ENCODE data around the gene RBBP6.
A peak's percentile ranks its signal among the peaks of the same experiment; 100 is the strongest.

RBBP6 gene

GRCh38 chr16:24534620-24535019, 4.7 kb upstream of the RBBP6 start:
- no peak for DNase-seq (ENCODE audit: low read depth in 1 of 2, low spot score in 1 of 2)
- Histone ChIP-seq H3K27ac (replicated peaks) (no peak overlapping the region), H3K27me3 (ENCODE audit: insufficient read depth, poor library complexity, severe bottlenecking) (no peaks in the 10 kb centered on the region), H3K4me3 (replicated peaks; ENCODE audit: insufficient read depth, low read length) (no peak overlapping the region)
- TF ChIP-seq CTCF (IDR thresholded peaks at IDR 0.05; ENCODE audit: insufficient read depth, low read length), result no peak

DNA sequence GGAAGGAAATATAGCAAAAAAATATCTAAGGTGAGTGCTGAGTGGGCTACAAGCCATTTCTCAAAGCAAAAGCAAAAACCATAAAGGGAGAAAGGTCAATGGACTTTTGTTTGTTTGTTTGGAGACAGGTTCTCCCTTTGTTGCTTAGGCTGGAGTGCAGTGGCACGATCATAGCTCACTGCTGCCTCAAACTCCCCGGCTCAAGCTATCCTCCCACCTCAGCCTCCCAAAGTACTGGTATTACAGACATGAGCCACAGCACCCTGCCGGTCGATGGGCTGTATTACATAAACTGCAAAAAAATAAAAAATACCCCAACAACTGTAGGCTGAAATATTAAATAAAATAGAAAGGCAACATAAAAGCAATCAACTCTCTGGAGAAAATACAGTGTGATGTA, 3.5 kb upstream of the RBBP6 start:
- Histone ChIP-seq H3K4me3 (replicated peaks; ENCODE audit: insufficient read depth, low read length) (no peak overlapping the region), H3K27ac (replicated peaks) (no peak overlapping the region), H3K27me3 (ENCODE audit: insufficient read depth, poor library complexity, severe bottlenecking) (no peaks in the 10 kb centered on the region)
- no peak for TF ChIP-seq POLR2AphosphoS5 (IDR thresholded peaks at IDR 0.05; ENCODE audit: low read depth)
- no peak for TF ChIP-seq CTCF (IDR thresholded peaks at IDR 0.05; ENCODE audit: insufficient read depth, low read length)
- no peak for TF ChIP-seq GABPA (IDR thresholded peaks at IDR 0.05; ENCODE audit: low read depth)
- no peak for TF ChIP-seq REST (IDR thresholded peaks at IDR 0.05; ENCODE audit: insufficient replicate concordance, low read depth)
- TF ChIP-seq SPI1 (IDR thresholded peaks at IDR 0.05; ENCODE audit: borderline replicate concordance, low read depth), result no peak
- peak in 1 of 2 experiments; percentile 7 for DNase-seq (ENCODE audit: low read depth in 1 of 2, low spot score in 1 of 2)

DNA sequence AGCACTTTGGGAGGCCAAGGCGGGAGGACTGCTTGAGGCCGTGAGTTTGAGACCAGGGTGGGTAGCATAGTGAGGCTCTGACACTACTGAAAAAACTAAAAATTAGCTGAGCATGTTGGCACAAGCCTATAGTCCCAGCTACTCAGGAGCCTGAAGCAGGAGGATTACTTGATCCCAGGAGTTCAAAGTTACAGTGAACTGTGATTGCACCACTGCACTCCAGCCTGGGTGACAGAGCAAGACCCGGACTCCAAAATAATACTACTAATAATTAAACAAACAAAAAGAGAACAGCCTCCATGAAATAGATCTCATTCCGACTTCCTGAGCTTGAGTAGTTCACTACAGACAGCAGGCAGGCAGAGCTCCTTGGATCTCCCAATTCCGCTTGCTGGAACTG, 2.7 kb upstream of the RBBP6 start:
- TF ChIP-seq CTCF (IDR thresholded peaks at IDR 0.05; ENCODE audit: insufficient read depth, low read length), result no peak
- TF ChIP-seq POLR2AphosphoS5 (IDR thresholded peaks at IDR 0.05; ENCODE audit: low read depth), result no peak
- TF ChIP-seq SPI1 (IDR thresholded peaks at IDR 0.05; ENCODE audit: borderline replicate concordance, low read depth), result no peak
- no peak for TF ChIP-seq REST (IDR thresholded peaks at IDR 0.05; ENCODE audit: insufficient replicate concordance, low read depth)
- TF ChIP-seq GABPA (IDR thresholded peaks at IDR 0.05; ENCODE audit: low read depth), result no peak
- no peak overlapping the region for H3K4me3 ChIP-seq (replicated peaks; ENCODE audit: insufficient read depth, low read length)
- H3K27ac ChIP-seq (replicated peaks), result no peak overlapping the region

DNA sequence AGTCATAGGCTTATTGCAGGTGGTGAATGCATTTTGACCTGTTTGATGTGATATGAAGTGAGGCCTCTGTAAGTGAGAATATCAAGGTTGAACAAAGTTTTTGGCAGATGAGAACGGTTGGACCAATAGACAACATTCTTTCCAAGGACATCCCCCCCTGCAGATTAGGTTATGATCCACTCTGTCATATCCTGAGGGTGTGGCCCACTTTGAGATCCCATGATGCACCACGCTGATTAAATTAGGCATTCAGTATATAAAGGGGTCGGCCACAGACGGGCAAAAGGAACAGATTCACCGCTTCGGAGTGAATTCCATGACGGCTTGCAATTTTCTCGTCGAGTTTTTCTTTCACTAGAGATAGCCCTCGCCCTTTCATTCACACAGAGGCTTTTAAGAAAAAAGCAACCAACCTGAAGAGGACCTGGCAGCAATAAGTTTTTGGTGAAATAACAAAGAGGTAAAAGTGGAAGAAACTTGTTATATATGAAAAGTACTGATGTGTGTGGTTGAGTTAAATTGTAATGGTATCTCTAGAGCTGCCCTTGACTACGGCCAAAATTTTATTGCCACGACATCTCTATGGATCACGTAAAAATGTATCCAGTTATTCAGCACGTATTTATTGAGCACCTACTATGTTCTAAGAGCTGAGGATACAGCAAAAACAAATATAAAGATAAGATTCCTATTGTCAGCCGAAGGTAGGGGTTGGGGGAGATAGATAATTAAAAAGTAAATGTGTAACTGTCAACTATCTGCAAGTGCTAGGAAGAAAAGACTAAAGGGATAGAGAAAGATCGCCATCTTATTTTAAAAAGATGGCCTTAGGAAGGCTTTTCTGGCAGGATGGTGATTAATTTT, 1.7 kb upstream of the RBBP6 start:
- Histone ChIP-seq H3K27ac (replicated peaks) (no peak overlapping the region), H3K4me3 (replicated peaks; ENCODE audit: insufficient read depth, low read length) (no peak overlapping the region), H3K27me3 (ENCODE audit: insufficient read depth, poor library complexity, severe bottlenecking) (no peaks in the 10 kb centered on the region)
- TF ChIP-seq REST (IDR thresholded peaks at IDR 0.05; ENCODE audit: insufficient replicate concordance, low read depth) (no peak), CTCF (IDR thresholded peaks at IDR 0.05; ENCODE audit: insufficient read depth, low read length) (no peak), GABPA (IDR thresholded peaks at IDR 0.05; ENCODE audit: low read depth) (no peak), POLR2AphosphoS5 (IDR thresholded peaks at IDR 0.05; ENCODE audit: low read depth) (no peak), SPI1 (IDR thresholded peaks at IDR 0.05; ENCODE audit: borderline replicate concordance, low read depth) (no peak)
- DNase-seq (ENCODE audit: low read depth in 1 of 2, low spot score in 1 of 2), result no peak

More for the DNA sequence above, 2.7 kb upstream of the RBBP6 start:
- DNase-seq (ENCODE audit: low read depth in 1 of 2, low spot score in 1 of 2), result no peak
- H3K27me3 ChIP-seq (ENCODE audit: insufficient read depth, poor library complexity, severe bottlenecking), result no peaks in the 10 kb centered on the region

Measured in HL-60 (cell line).